Spleen (tissue), 7 donors: ENCODE measurements around the gene MAP4K3.

Experiments used
- POLR2A ChIP-seq, 3 donors: fragments of 450-650 bp; IDR thresholded peaks; one replicate each; pipeline ENCODE4 v1.5.1; 2017; ENCODE audit warnings: antibody characterized with exemption in 3 of 3, mild to moderate bottlenecking in 1 of 3
- POLR2AphosphoS5 ChIP-seq, 3 donors: sonication (generic); formaldehyde crosslinking; IDR thresholded peaks; one replicate each; pipeline ENCODE4 v1.5.1; 2017; ENCODE audit warnings: antibody characterized with exemption in 3 of 3
- TF ChIP-seq, protein P1 (sequence below), 11 experiments: fragments of 200-600 bp in 7 of 11; fragments of 450-650 bp in 4 of 11; sonication (generic) in 4 of 11; IDR thresholded peaks in 8 of 11; conservative IDR thresholded peaks in 3 of 11; 1 replicate in 7 of 11; 2 replicates in 4 of 11; pipeline versions ENCODE4 v1.4.0 to v1.8.0; 2016 to 2021; ENCODE audit warnings: antibody characterized with exemption in 11 of 11, inconsistent platforms in 4 of 11, mild to moderate bottlenecking in 1 of 11
- donor health status: DM: no; HTN: no; CAD: no; lungs with moderate emphysema.
- donor health status: DM: no; HTN: no; CAD: no.
- donor health status: DM: no; HTN: no; CAD: no.

DNA sequence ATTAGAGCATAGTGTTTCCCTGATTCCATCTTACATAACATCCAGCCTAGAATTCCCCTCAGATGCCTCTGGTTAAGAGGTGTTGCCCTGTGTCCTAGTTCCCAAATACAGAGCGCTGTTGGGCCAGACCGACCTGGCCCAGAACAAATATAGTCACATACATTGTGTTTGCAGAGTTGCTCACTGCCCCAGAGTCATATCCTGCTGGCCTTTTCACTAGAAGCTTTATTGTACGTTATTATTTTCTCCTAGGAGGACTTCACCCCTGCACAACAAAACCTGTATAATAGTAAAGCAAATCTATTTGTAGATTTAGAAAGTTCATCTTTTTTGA is 11.1 kb upstream of the MAP4K3 start:
- no peak for TF ChIP-seq POLR2A (IDR thresholded peaks at IDR 0.05)
- TF ChIP-seq, protein P1, sequence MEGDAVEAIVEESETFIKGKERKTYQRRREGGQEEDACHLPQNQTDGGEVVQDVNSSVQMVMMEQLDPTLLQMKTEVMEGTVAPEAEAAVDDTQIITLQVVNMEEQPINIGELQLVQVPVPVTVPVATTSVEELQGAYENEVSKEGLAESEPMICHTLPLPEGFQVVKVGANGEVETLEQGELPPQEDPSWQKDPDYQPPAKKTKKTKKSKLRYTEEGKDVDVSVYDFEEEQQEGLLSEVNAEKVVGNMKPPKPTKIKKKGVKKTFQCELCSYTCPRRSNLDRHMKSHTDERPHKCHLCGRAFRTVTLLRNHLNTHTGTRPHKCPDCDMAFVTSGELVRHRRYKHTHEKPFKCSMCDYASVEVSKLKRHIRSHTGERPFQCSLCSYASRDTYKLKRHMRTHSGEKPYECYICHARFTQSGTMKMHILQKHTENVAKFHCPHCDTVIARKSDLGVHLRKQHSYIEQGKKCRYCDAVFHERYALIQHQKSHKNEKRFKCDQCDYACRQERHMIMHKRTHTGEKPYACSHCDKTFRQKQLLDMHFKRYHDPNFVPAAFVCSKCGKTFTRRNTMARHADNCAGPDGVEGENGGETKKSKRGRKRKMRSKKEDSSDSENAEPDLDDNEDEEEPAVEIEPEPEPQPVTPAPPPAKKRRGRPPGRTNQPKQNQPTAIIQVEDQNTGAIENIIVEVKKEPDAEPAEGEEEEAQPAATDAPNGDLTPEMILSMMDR (IDR thresholded peaks at IDR 0.05 in 8 of 11, conservative IDR thresholded peaks at IDR 0.05 in 3 of 11): no peak
- no peak for TF ChIP-seq POLR2AphosphoS5 (IDR thresholded peaks at IDR 0.05)
